NCI-H1694 treated with DMSO at 0.1 percent for 48 hours (cell line): ENCODE results near the gene TMEM184A.

ENCODE experiments used
- DNase-seq: peaks from one replicate; lab custom pipeline; 2025; lab: John Stamatoyannopoulos, UW

TMEM184A gene

DNA sequence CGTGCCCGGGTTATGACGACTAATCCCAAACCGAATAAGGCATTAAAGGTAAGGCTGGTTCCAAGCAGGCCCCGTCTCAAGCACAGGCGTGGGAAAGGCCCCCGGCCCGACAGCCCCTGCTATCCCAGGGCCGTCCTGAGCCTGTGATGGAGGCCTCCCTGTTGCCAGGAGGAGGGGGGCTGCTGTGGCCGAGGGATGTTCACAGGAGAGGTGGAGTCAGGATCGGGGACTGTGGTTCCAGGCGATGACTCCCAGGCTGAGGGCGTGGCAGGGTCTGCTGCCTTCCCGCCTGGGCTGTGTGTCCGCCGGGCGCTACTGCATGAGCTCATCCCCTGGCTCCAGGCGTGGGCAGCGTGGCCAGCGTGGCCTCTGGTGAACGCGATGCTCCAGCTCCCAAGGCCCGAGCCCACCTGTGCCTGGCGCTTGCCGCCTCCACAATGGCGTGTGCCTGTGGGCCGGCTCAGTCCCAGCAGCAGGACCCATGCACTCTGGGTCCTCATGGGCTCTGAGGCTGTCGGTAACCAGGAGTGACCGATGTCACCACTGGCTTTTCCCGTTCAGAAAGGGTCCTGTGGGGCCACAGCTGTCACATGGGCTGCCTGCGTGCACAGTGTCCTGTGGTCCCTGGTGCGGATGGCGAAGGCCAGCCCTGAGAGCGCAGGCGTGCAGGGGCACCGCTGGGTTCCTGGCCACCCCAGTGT, 16.7 kb downstream of the TMEM184A start:
- DNase-seq = no peak

DNA sequence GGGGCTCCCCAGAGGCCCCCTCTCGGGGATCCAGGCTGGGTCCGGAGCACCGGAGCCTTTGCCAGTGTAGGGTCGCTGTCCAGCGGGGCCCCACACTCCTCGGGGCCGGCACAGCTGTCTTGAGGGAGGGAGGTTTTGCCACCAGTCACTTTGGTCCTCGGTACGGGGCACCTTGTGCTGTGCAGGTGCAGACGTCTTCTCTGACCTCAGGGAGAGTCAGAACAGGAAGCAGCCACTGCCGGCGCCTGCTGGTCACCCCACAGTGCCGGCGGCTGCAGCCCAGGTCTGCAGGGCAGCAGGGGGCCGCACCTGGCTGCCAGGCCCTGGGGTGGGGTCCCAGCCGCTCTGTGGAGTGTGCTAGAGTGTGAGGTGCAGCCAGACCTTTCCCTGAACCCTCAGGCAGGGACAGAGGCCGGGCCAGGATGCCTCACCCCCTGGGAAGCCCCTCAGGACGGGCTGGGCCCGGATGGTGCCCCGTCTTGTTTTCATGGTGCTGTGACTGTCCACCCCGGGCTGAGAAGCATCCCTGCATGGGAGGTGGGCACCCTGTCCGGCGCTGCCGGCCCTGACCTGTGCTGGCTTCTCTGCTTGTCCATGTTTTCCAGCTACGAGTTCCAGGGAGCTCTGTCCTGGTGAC, 17.3 kb downstream of the TMEM184A start:
- DNase-seq = no peak

DNA sequence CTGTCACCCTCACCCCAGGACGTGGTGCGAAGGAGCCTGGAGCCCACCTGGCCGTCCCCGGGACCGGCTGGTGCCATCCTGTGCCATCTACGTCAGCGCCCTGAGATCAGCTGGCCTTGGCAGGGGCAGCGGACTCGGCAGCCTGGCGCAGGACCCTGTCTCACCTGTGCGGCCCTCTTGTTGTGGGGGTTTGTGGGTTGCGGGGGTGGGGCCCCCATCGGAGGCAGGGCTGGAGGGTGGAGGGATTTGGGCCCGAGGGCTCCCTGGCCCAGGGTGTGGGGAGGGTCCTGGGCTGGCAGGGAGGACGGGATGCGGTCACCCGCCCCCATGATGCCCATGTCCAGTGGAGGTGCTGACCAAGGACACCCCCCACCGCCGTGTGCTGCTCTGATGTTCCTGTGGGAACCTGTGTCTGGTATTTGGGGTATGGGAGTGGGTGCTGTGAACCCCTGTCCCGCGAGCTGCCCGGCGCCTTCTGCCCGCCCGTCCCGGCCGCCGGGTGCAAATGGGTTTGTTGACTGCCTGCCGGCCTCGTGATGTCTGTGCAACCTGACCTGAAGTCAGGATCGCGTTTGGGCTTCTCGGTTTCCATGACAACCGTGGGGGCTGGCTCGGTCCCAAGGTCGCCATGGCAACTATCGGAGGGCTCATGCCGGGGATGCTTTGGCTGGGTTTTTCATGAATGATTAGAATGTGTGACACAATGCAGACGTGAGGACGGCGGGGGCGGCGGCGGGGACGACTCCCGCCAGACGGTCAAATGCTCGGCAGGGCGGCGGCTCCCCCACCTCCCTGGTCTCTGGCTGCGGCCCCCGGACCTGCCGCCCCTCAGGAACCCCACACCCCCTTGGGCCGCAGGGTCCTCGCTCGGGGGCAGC, 18.2 kb downstream of the TMEM184A start:
- DNase-seq = peak; percentile 19

DNA sequence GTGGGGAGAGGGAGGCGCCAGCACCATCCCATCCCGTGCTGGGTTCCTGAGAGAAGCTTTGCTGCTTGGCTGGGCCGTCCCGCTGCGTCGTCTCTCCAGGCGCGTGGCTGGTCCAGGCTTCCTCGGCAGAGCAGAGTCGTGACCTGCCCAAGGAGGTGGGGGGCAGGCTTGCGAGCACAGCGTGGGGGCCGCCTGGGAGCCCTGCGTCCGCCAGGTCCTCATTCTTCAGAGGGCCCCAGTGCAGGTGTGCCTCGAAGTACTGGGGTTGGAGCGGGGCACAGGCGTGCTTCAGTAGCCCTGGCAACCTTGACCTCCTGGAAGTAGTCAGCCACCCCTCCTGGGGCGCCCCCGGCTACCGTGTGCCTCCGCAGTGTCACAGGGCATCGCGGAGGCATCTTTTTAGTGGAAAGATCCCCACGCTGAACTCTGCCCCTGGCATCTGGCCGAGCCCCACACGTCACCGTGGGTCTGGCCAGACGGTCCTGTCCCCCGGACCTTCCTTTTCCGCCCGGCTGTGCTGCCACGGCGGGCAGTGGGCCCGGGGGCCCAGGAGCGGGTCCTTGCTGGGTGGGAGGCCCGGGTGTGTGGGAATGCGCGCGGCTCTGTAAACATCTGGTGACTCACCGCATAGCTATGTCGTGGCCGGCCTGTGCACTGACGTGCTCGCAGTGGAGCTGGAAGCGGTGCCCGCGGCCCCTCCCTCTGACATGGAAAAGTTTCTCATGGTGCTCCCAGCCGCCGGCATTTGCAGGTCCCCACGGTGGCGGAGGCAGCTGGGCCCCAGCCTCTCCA, 19.1 kb downstream of the TMEM184A start:
- no peak for DNase-seq

DNA sequence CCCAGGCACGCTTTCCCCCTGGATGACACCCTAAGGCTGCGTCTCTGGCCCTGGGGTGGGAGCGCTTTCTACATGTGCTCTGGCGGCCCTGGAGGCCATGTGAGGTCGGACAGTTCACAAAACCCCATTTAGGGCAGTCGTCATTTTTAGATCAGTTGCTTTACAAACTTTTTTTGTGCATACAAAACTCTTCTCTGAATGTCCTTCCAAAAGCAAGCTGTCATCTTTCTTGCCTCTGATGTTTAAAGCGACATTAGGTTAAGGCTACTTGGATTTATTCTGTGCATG, 19.6 kb downstream of the TMEM184A start:
- no peak for DNase-seq

DNA sequence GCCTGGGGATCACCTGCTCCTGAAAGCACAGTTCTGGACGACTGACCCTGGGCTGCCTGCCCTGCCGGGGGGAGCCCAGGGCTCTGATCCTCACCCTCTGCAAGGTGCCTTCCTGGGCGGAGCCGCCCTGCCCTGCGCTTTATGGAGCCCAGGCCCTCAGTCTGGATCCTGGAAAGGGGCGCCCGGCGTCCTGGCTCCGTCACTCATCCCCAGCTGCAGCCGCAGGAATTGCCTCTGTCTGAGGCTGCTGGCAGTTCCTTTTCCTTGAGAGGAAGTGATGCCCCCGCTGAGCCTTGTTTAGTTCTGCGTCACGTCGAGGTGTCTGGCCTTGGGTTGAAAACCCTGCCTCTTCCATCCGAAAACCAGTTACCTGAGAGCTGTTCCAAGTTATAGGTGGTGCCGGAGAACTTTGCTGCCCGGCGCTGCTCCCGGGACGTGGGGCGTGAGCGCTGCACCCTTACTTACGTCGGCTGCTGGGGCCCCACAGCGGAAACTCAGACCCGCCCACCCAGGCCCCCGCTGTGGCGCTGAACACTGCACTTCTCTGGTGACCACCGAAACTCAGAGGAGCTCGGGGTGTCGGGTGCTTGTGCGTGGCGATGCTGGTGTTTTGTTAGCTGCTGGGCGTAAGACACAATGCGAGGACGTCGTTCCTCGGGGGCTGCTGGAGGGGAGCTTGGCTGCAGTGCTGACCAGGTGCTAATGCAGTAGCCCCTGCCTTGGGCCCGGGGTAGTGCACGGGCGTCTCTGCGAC, 20.1 kb downstream of the TMEM184A start:
- DNase-seq = no peak

DNA sequence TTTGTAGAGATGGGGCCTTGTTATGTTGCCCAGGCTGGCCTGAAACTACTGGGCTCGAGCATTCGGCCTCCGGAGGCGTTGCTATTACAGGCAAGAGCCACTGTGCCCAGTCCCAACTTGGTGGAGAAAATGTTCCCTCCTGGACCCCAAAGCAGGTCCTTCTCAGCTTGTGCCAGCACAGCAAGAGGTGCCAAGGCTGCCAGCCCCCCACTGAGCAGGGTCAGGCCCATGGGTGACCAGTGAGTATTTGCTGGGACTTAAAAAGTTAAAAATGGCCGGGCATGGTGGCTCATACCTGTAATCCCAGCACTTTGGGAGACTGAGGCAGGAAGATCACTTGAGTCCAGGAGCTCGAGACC, 20.9 kb downstream of the TMEM184A start:
- DNase-seq = no peak

DNA sequence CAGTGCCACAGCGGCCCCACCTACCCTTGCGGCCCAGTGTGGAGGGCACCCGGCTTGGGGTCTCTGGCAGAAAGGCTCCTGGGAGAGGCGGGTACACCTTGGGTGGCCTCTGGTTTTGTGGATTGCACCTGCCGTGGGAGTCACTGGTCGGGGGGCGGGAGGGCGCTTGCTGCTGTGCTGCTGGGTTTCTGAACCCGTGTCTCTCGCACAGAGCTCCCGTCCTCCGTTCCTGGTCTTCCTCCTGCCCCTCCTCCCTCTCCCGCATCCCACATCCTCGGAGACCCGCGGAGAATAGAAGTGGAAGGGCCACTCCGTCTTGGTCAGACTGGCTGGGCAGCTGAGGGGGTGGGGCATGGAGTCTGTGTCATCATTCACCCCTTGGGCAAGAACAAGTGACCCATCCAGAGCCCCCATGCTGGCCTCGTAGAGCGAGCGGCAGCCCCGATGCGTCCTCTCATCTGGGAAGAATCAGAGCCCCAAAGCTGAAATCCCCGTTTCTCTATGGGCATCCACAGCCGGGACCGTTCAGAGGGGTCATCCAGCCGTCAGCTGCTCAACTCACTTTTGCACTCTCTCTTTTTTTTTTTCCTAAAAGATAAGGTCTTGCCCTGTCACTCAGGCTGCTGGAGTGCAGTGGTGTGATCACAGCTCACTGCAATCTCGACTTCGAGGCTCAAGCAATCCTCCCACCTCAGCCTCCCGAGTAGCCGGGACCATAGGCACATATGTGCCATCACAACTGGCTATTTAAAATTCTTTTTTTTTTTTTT, 21.5 kb downstream of the TMEM184A start:
- no peak for DNase-seq

DNA sequence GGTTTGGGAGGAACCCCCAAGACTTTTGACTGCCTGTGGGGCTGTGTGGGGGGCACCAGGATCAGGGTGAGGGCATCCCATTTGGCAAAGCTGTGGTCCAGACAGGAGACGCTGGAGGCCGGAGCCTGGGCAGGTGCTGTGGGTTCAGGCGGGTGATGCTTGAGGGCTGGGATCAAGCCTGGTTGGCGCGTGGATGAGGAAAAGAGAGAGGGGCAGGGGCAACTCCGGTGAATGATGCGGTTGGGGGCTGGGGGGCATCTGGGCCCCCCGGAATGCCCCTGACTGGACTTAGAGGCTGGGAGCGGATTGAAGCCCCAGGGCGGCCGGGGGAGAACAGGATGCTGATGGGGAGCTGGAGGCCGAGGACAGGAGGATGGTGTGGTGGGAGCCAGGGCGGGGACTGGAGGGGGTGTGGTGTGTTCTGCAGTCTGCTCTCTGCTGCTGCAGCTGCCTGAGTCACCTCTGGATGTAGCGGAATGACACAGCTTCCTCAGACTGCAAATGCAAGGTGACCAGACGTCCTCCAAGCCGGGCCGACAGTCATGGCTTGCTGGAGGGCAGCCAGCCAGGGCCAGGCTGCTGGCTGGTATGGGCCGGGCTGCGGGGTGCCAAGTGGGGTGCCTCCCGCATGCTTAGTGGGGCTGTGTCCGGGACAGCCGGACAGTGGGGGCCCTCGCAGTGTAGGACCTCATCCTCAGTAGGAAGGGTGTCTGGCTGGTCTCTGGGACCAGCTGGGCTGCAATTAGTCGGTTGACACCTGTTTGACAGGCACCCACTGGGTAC, 22.3 kb downstream of the TMEM184A start:
- no peak for DNase-seq

DNA sequence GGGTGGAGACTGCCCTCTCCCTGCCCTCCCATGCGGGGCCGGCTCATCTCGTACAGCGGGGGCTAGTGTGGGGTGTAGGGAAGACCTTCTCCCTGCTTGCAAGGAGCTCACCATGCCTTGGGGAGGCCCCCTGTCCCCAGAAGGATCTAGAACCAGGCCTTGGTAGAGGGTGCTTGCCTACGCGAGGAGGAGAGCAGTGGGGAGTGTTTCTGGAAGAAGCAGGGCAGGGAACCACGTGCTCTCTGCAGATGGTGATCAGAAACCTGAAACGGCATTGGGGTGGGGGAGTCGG, 22.8 kb downstream of the TMEM184A start:
- DNase-seq = no peak

DNA sequence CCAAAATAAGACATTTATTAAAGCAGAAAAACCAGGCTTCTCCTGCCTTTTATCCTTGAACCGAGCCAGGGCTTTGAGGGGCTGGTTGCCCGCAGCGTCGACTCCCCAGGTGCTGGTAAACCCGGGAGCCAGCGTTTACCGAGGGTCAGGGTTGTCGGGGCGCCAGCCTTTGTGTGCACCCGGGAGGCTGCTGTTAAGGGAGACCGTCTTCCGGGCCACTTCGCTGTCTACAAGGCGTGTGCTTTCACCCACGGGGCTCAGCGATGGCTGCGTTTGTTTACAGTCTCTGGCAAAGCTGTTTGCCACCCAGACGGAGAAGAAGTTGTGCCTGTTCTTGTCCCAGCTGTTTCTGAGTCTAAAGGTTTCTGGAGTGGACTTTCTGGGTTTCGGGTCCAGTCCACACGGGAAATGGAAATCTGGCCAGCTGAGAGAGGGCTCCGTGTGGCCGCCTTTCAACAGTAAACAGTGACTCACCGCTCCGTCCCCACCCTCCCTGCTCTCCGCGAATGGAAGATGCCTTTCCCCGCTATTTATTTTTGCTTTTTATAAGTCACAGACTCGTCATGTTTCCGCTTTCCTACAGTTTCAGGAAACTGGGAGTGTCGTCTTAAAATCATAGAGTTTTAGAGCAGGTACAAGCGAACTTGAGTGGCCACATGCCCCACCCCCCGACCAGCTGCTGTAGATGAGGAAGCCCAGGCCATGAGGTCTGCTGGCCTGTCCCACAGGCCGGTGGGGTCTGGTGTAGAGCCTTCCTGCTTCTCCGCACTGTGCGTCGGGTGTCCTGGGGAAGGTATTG, 23.4 kb downstream of the TMEM184A start:
- DNase-seq = no peak

DNA sequence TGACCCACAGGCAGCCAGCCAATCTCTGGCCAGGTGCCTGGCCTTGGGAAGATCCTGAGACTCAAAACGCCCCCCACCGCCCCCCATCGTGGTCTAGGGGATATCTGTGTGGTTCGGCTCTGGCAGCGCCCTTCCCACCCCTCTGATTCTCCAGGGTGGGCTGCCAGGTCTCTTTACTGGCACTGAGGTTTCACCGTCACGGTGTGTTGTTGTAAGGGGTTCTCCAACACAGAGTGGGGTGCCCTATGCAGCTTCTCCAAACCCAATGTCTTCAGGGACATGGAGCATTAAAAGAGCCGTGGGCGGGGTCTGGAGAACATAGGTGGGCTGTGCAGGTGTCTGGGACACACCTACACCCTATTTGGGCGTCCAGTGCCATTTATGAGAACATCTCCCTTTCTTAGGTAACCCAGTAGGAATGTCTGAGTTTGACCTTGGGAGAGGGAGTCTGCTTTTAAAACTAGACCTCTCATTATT, 24.0 kb downstream of the TMEM184A start:
- no peak for DNase-seq

DNA sequence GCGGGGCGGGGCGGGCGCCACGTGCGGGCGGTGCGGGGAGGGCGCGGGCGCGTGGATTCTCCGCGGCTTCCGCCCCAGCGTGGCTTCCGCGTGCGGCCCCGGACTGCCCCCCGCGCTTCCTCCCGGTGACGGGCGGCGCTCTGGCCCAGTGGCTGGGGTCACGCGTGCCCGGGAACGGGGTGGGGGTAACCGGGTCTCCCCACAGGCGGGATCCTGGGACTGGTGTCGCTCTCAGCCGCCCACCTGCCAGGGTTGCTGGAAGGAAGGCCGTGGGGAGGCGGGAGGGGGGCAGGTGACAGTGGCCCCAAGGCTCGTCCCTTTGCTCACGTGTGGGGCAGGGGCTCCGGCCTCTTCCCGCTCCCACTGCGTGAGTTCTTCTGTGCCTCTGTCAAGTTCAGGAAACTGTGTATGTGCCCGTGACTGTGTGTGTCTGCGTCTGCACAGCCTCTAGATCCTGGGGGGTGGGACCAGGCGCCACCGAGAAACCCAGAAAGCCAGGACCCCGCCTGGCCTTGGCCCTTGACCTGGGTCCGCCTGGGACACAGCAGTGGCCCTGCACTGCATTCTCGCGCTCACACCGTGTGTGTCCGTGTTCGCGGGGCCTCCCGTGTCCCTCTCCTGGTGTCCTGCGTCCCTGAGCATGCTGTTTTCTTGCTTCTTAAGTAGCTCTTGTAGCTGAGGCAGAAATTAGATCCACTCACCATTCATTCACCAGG, 24.6 kb downstream of the TMEM184A start:
- DNase-seq = no peak

DNA sequence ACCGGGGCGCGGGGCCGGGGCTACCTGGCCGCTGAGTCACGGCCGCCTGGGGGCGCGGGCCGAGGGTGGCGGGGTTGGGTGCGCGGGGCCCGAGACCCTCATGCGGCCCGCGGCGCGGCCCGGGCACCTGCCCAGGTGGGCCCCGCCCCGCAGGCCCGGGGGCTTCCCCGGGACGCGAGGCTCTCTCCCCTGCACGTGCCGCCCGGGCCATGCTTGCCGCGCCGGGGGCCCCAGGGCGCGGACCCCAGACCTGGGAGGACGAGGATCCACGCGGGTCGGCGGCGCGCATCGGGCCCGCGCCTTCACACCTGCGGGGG, 25.1 kb downstream of the TMEM184A start:
- no peak for DNase-seq

DNA sequence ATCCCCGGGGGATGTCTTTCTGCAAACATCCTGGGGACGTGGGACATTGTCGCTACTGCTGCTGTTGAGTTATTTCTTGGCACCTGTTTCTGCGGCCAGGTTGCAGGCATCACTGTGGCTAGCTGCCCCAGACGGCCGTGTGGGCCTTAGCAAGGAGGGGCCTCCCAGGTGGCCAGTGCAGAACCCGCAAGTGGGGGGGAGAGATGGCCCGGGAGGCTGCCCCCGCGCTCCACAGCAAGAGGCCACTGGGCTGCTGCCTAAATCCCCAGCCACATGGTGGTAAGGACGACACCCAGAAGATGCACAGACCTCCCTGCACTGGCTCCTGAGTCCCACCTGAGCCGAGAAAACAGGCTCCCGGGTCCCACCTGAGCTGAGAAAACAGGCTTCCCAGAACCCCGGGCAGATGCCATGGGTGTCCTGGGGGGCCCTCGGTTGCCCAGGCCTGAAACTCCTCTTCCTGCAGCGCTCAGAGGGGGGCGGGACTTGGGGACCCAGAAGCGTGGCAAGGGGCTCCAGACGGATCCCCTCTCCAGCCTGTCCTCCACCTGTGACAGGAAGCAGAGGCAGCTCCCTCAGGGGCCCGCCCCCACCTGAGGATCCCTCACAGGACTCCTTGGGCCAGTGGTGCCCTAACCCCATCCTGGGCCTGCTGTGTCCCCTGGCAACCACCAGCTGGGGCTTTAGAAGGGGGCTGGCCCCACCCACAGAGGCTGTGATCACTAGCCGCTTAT, 26.5 kb downstream of the TMEM184A start:
- no peak for DNase-seq

DNA sequence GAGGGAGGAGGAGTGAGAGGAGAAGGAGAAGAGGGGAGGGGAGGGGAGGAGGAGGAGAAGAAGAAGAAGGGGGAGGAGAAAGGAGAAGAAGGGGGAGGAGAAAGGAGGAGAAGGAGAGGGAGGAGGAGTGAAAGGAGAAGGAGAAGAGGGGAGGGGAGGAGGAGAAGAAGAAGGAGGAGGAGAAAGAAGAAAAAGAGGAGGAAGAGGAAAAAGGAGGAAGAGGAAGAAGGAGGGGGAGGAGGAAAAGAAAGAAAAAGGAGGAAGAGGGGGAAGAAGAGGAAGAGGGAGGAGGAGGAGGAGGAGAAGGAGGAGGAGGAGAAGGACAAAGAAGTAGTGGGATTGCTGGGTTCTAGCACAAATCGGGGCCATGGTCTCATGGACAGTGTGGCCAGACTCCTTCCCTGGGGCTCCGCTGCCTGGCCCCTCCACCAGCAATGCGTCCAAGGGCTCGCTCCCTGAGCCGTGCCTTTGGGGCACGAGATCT, 29.7 kb downstream of the TMEM184A start:
- DNase-seq = no peak

DNA sequence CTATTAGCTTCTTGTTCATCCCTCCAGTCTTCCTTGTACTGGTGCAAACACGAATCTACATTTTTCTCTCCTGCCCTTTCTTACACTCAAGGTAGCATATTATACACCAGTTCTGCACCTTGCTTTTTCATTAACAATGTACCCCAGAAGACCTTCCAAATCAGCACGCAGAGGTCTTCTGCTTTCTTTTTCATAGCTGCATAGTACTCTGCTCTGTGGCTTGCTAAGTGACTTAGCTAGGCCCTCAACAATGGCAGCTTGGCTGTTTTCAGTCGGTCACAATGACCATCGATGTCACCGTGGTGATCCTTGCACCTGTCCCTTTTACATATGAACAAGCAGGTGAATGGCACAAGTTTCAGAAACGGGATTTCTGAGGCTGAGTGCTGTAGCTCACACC, 30.6 kb downstream of the TMEM184A start:
- DNase-seq = no peak

DNA sequence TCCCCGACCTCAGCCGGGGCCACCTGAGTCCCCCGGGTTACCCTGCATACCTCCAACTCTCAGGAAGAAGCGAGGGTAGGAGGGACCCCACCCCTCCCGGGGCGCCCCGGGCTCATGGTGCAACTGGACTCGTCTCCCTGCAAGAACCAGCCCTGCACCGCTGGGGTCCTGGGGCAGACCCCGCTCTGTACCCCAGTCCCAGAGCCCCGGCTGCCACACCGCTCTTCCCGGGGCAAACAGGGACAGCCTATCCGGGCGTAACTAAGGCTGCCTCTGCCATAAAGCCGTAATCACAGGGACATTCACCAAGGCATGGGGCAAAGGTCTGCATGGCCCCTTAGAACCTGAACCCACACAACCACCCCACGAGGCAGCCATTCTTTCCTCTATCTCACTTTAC, 32.2 kb downstream of the TMEM184A start:
- DNase-seq = no peak
